GM12865 (cell line): ENCODE measurements around the gene SMIM10.
"Not testable (repeated sequence)": the region's sequence is repeated elsewhere in the genome, so short reads cannot be mapped to it uniquely, and the experiment has no call there.

ENCODE experiments used
- DNase-seq: peaks from one replicate; pipeline ENCODE4 v3.0.0; 2010; ENCODE audit warnings: low read depth
- H3K4me3 ChIP-seq: 2 replicates; pipeline ENCODE4 v1.5.1; 2011; ENCODE audit warnings: mild to moderate bottlenecking, low read depth, low read length, control low read depth
- TF ChIP-seq, protein P1 (sequence below): IDR thresholded peaks from 2 replicates; pipeline ENCODE4 v1.5.1; 2011; ENCODE audit warnings: low read length, control low read depth, low read depth, inconsistent platforms; ENCODE audit not compliant: insufficient read depth; ENCODE audit errors: missing control alignments

Gene SMIM10

DNA sequence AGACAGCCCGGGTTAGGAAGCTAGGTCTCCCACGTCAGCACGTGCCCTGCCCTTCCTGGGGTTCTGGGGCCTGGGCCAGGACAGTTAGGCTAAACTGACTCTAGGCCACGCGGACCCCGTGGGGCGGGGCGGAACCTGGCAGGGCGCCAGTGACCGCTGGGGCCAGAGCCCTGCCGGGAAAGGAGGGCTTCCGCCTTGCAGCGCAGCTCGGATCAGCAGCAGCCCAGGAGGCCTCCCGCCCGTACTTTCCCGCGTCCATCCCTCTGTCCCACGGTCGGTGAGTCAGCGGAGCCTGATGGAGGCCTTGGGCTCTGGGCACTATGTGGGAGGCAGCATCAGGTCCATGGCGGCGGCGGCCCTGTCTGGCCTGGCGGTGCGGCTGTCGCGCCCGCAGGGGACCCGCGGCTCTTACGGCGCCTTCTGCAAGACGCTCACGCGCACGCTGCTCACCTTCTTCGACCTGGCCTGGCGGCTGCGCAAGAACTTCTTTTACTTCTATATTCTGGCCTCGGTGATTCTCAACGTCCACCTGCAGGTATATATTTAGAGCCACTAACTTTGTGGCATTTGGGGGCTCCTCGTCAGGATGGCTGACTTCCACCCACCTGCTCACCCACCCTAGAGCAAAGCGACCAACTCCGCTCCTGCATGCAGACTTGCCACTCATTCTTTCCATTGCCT, at the start of gene SMIM10:
Gene SMIM10, plus strand, starts transcription at position 191 of the 681 bp plus-strand sequence. Its CDS starts 105 bp downstream, at position 296.
- DNase-seq, result peak; percentile 14
- H3K4me3 ChIP-seq, result 0 out of 2 replicates have a peak within 1 kb of the TSS, but pooled peaks have one; percentile 11
- TF ChIP-seq, protein P1, sequence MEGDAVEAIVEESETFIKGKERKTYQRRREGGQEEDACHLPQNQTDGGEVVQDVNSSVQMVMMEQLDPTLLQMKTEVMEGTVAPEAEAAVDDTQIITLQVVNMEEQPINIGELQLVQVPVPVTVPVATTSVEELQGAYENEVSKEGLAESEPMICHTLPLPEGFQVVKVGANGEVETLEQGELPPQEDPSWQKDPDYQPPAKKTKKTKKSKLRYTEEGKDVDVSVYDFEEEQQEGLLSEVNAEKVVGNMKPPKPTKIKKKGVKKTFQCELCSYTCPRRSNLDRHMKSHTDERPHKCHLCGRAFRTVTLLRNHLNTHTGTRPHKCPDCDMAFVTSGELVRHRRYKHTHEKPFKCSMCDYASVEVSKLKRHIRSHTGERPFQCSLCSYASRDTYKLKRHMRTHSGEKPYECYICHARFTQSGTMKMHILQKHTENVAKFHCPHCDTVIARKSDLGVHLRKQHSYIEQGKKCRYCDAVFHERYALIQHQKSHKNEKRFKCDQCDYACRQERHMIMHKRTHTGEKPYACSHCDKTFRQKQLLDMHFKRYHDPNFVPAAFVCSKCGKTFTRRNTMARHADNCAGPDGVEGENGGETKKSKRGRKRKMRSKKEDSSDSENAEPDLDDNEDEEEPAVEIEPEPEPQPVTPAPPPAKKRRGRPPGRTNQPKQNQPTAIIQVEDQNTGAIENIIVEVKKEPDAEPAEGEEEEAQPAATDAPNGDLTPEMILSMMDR, result no peak

DNA sequence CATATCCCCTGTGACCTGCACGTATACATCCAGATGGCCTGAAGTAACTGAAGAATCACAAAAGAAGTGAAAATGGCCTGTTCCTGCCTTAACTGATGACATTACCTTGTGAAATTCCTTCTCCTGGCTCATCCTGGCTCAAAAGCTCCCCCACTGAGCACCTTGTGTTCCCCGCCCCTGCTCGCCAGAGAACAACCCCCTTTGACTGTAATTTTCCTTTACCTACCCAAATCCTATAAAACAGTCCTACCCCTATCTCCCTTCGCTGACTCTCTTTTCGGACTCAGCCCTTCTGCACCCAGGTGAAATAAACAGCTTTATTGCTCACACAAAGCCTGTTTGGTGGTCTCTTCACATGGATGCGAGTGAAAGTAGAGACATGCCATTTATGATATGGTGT, 44.4 kb upstream of the SMIM10 start:
- not testable (repeated sequence) for DNase-seq, H3K4me3 ChIP-seq

DNA sequence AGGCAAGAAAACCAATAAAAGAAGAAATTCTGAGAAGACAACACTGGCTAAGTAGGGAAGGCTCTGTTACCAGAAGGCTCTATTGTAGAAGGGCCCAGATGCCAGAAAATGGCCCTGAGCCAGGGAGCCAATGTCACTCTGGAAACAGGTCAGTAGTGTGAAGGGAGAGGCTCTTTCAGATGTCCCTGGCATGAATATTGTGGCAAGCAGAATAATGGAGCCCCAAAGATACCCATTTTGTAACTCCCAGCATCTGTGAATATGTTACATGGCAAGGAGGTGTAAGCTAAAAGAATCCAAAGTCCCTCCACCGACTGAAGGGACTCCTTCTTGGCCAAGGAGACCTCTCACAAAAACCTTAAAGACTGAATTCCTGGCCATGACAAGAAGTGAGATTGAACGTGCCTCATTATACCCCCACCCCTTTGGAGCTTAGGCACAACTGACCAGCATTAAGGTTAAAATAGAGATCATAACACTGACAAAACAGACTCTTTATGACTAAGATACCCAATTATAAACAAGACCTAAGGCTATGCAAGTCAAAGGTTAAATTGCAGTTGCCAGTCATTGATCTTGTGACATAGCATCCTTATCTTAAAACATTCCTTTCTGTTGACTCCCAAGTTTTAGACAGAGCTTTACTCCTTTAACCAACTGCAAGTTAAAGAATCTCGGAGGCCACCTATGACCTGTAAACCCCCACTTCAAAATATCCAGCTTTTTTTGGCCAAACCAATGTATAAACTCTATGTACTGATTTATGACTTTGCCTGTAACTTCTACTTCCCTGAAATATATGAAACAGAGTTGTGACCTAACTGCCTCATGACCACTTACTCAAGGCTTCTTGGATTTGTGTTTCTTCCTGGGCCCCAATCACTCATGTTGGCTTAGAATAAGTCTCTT, 42.2 kb upstream of the SMIM10 start:
- H3K4me3 ChIP-seq, result no peak overlapping the region
- DNase-seq, result no peak
- TF ChIP-seq, protein P1, result no peak

DNA sequence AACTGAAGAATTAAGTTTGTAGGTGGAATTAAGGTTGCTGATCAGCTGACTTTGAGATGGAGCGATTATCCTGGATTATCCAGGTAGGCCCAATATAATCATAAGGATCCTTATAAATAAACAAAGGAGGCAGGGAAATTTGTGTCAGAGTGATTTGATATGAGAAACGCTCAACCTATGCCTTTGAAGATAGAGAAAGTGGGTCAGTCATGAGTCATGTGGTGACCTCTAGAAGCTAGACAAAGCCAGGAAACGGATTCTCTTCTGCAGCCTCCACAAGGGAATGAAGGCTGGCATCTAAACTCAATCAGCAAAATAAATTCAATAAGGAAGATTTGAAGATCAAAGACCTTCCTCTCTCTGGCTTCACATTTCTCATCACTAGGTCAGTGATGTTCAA, 41.5 kb upstream of the SMIM10 start:
- H3K4me3 ChIP-seq, result no peak overlapping the region
- TF ChIP-seq, protein P1, result no peak
- no peak for DNase-seq

DNA sequence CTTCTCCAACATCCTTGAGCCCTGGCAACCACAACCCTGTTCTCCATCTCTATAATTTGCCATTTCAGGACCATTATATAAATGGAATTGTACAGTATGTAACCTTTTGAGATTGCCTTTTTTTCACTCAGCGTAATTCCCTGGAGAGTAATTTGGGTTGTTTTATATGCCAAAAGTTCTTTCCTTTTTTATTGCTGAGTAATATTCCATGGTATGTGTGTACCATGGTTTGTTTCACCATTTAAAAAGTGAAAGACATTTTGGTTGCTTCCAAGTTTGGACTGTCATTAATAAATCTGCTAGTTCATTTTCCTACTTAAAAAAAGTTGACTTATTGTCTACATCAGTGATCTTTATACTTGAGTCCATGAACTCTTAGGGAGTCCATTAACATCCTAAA, 33.0 kb upstream of the SMIM10 start:
- TF ChIP-seq, protein P1, result no peak

DNA sequence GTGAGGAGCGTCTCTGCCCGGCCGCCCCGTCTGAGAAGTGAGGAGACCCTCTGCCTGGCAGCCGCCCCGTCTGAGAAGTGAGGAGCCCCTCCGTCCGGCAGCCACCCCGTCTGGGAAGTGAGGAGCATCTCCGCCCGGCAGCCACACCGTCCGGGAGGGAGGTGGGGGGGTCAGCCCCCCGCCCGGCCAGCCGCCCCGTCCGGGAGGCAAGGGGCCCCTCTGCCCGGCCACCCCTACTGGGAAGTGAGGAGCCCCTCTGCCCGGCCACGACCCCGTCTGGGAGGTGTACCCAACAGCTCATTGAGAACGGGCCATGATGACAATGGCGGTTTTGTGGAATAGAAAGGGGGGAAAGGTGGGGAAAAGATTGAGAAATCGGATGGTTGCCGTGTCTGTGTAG, 30.4 kb upstream of the SMIM10 start:
- DNase-seq, H3K4me3 ChIP-seq: not testable (repeated sequence)

More for the DNA sequence above, 33.0 kb upstream of the SMIM10 start:
- no peak for DNase-seq
- no peak overlapping the region for H3K4me3 ChIP-seq

DNA sequence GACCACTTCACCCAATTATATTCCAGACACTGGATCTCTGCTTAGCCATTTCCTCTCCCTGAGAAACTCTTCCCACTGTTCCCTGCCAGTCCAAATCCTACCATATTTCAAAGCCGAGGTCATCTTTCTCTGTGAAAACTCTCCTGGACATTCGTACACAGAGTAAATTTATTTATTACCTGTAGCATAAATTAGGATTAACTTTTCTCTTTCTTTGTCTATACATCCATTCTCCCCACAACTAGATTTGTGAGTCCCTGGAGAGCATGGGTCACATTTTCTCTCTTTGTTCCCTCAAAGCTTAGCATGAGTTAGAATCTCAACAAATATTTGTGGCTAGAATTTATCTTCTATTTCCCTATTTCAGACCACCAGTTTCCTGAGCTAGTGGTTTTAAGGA, 27.8 kb upstream of the SMIM10 start:
- TF ChIP-seq, protein P1, result no peak
- no peak overlapping the region for H3K4me3 ChIP-seq
- DNase-seq, result no peak
